IMR-90 (cell line): ENCODE measurements around the gene ZNF3. TPM values are rescaled to one million over a fixed set of nuclear protein-coding genes. Genes with fewer than 3 reads are reported as not detected.

Source experiments
- ATAC-seq: fragments of 200-7000 bp; cut with Tn5 transposase; 2 replicates; pipeline ENCODE4 v1.9.1; 2020; ENCODE audit warnings: low read depth, mild to moderate bottlenecking, moderate library complexity
- BruUV-seq: library from RNA; stranded (reverse); fragments of 400-500 nt; replicated peaks from 2 replicates; lab custom pipeline; 2021; lab: Mats Ljungman, UMichigan
- CTCF ChIA-PET: fragments of 300-600 bp; formaldehyde crosslinking; extraction: SDS; loops from one replicate; lab custom pipeline; 2021; ENCODE audit warnings: antibody characterized with exemption; lab: Yijun Ruan, JAX
- POLR2A ChIA-PET: fragments of 300-600 bp; sonication (Branson Sonifier 250); formaldehyde crosslinking; loops from one replicate; lab custom pipeline; 2022; ENCODE audit warnings: antibody characterized with exemption; ENCODE audit not compliant: unreplicated experiment; lab: Charles Lee
- DNase-seq: peaks from one replicate; pipeline ENCODE4 v3.0.0; 2013
- H2AFZ ChIP-seq: replicated peaks from 2 replicates; pipeline ENCODE3; 2013; ENCODE audit warnings: low read length, mild to moderate bottlenecking; ENCODE audit not compliant: poor library complexity
- H2AK5ac ChIP-seq: 2 replicates; pipeline ENCODE4 v1.6.1; 2013; ENCODE audit warnings: low read depth, low read length, inconsistent platforms
- H2AK9ac ChIP-seq: replicated peaks from 2 replicates; pipeline ENCODE3; 2013; ENCODE audit warnings: mild to moderate bottlenecking, low read depth, low read length, moderate library complexity; ENCODE audit not compliant: poor library complexity
- H2BK120ac ChIP-seq: 2 replicates; pipeline ENCODE4 v1.6.1; 2013; ENCODE audit warnings: low read depth, low read length, inconsistent platforms
- H2BK15ac ChIP-seq: 3 replicates; pipeline ENCODE4 v1.6.1; 2013; ENCODE audit warnings: low read depth, low read length, inconsistent platforms
- H2BK20ac ChIP-seq: 2 replicates; pipeline ENCODE4 v1.6.1; 2013; ENCODE audit warnings: low read depth, mild to moderate bottlenecking, inconsistent platforms, low read length, moderate library complexity
- H2BK5ac ChIP-seq: 2 replicates; pipeline ENCODE4 v1.6.1; 2013; ENCODE audit warnings: mild to moderate bottlenecking, low read depth, low read length, inconsistent platforms; ENCODE audit not compliant: poor library complexity, severe bottlenecking
- H3K14ac ChIP-seq: replicated peaks from 2 replicates; pipeline ENCODE4 v1.6.1; 2013; ENCODE audit warnings: low read depth, low read length, inconsistent platforms
- H3K18ac ChIP-seq: 2 replicates; pipeline ENCODE4 v1.6.1; 2013; ENCODE audit warnings: low read depth, low read length, control low read depth
- H3K23ac ChIP-seq: 2 replicates; pipeline ENCODE4 v1.6.1; 2013; ENCODE audit warnings: low read depth, low read length, inconsistent platforms
- H3K27ac ChIP-seq: 2 replicates; pipeline ENCODE4 v1.5.1; 2013; ENCODE audit warnings: mild to moderate bottlenecking, control low read depth, low read length; ENCODE audit not compliant: insufficient read depth
- H3K27me3 ChIP-seq: 2 replicates; pipeline ENCODE4 v1.6.1; 2013; ENCODE audit warnings: low read length; ENCODE audit not compliant: control insufficient read depth, insufficient read depth
- H3K36me3 ChIP-seq: 2 replicates; pipeline ENCODE4 v1.6.1; 2013; ENCODE audit warnings: low read length, mixed read lengths; ENCODE audit not compliant: control insufficient read depth, insufficient read depth
- H3K4ac ChIP-seq: 2 replicates; pipeline ENCODE4 v1.6.1; 2013; ENCODE audit warnings: low read depth, low read length, inconsistent platforms
- H3K4me1 ChIP-seq: 2 replicates; pipeline ENCODE4 v1.6.1; 2013; ENCODE audit warnings: low read length, mixed read lengths; ENCODE audit not compliant: control insufficient read depth, insufficient read depth
- H3K4me2 ChIP-seq: 2 replicates; pipeline ENCODE4 v1.6.1; 2013; ENCODE audit warnings: low read depth, mild to moderate bottlenecking, control low read depth, low read length, moderate library complexity
- H3K4me3 ChIP-seq: 2 replicates; pipeline ENCODE4 v1.5.1; 2013; ENCODE audit warnings: low read depth, mild to moderate bottlenecking, control low read depth, low read length, moderate library complexity; ENCODE audit not compliant: insufficient read depth
- H3K56ac ChIP-seq: 2 replicates; pipeline ENCODE4 v1.6.1; 2013; ENCODE audit warnings: low read length, inconsistent platforms; ENCODE audit not compliant: insufficient read depth; ENCODE audit errors: extremely low read depth
- H3K79me1 ChIP-seq, 2 experiments: 2 replicates each; pipeline ENCODE4 v1.6.1; 2013; ENCODE audit warnings: low read length in 2 of 2, inconsistent platforms in 1 of 2, low read depth in 1 of 2
- H3K9ac ChIP-seq: 2 replicates; pipeline ENCODE4 v1.6.1; 2013; ENCODE audit warnings: low read depth, low read length, control low read depth
- H3K9me1 ChIP-seq: 2 replicates; pipeline ENCODE4 v1.6.1; 2013; ENCODE audit warnings: low read length, inconsistent platforms; ENCODE audit not compliant: insufficient read depth
- H3K9me3 ChIP-seq: 2 replicates; pipeline ENCODE4 v1.6.1; 2013; ENCODE audit warnings: low read length; ENCODE audit not compliant: control insufficient read depth, insufficient read depth
- H4K20me1 ChIP-seq: 2 replicates; pipeline ENCODE4 v1.6.1; 2013; ENCODE audit warnings: low read length, inconsistent platforms; ENCODE audit not compliant: insufficient read depth
- H4K5ac ChIP-seq: 2 replicates; pipeline ENCODE4 v1.6.1; 2013; ENCODE audit warnings: mild to moderate bottlenecking, low read depth, low read length, control low read depth
- H4K8ac ChIP-seq, 2 experiments: 2 replicates each; pipeline ENCODE4 v1.6.1; 2013; ENCODE audit warnings: low read depth in 2 of 2, low read length in 2 of 2, control low read depth in 1 of 2, inconsistent platforms in 1 of 2
- H4K91ac ChIP-seq: 2 replicates; pipeline ENCODE4 v1.6.1; 2013; ENCODE audit warnings: low read depth, low read length, inconsistent platforms; ENCODE audit not compliant: insufficient read depth
- BHLHE40 ChIP-seq: fragments of 150-350 bp; IDR thresholded peaks from 2 replicates; pipeline ENCODE4 v1.6.1; 2016; ENCODE audit warnings: mild to moderate bottlenecking, low read depth, low read length
- CEBPB ChIP-seq: IDR thresholded peaks from 2 replicates; pipeline ENCODE4 v1.6.1; 2012; ENCODE audit warnings: low read depth, low read length, improper control_type of control experiment
- CHD1 ChIP-seq: IDR thresholded peaks from 2 replicates; pipeline ENCODE4 v1.6.1; 2012; ENCODE audit warnings: low read depth, low read length, improper control_type of control experiment
- CTCF ChIP-seq: conservative IDR thresholded peaks from 2 replicates; pipeline ENCODE4 v1.5.1; 2012; ENCODE audit warnings: mild to moderate bottlenecking, low read depth, low read length, improper control_type of control experiment
- FOS ChIP-seq: fragments of 150-350 bp; IDR thresholded peaks from 2 replicates; pipeline ENCODE4 v1.6.1; 2016; ENCODE audit warnings: low read depth, low read length
- MAFK ChIP-seq: IDR thresholded peaks from 2 replicates; pipeline ENCODE4 v1.6.1; 2012; ENCODE audit warnings: low read depth, low read length, improper control_type of control experiment
- MAZ ChIP-seq: IDR thresholded peaks from 2 replicates; pipeline ENCODE4 v1.6.1; 2012; ENCODE audit warnings: low read depth, mild to moderate bottlenecking, low read length, improper control_type of control experiment, moderate library complexity, borderline replicate concordance
- MXI1 ChIP-seq: IDR thresholded peaks from 2 replicates; pipeline ENCODE4 v1.6.1; 2012; ENCODE audit warnings: low read depth, mild to moderate bottlenecking, low read length, moderate library complexity, borderline replicate concordance
- NFE2L2 ChIP-seq: fragments of 150-350 bp; IDR thresholded peaks from 2 replicates; pipeline ENCODE4 v1.6.1; 2016; ENCODE audit warnings: low read depth, mild to moderate bottlenecking, low read length
- POLR2A ChIP-seq: IDR thresholded peaks from 2 replicates; pipeline ENCODE4 v1.6.1; 2012; ENCODE audit warnings: mild to moderate bottlenecking, low read depth, low read length
- RAD21 ChIP-seq: IDR thresholded peaks from 2 replicates; pipeline ENCODE4 v1.6.1; 2012; ENCODE audit warnings: low read length, improper control_type of control experiment
- RCOR1 ChIP-seq: IDR thresholded peaks from 2 replicates; pipeline ENCODE4 v1.6.1; 2012; ENCODE audit warnings: mild to moderate bottlenecking, low read length, improper control_type of control experiment; ENCODE audit not compliant: insufficient replicate concordance
- RFX5 ChIP-seq: IDR thresholded peaks from 2 replicates; pipeline ENCODE4 v1.8.0; 2012; ENCODE audit warnings: low read depth, mild to moderate bottlenecking, low read length, moderate library complexity
- SMC3 ChIP-seq: fragments of 150-350 bp; IDR thresholded peaks from 2 replicates; pipeline ENCODE4 v1.6.1; 2016; ENCODE audit warnings: low read depth, mild to moderate bottlenecking, antibody characterized with exemption, low read length, moderate library complexity
- USF2 ChIP-seq: fragments of 150-350 bp; IDR thresholded peaks from 2 replicates; pipeline ENCODE4 v1.6.1; 2017; ENCODE audit warnings: mild to moderate bottlenecking, antibody characterized with exemption, low read length, low read depth
- WGBS, 2 experiments: methylation state at CpG; one replicate each; pipeline versions ENCODE4 v1.1.5 to v1.1.7; 2013; ENCODE audit warnings: missing lambda C conversion rate in 2 of 2; ENCODE audit not compliant: insufficient read length in 1 of 2; ENCODE audit errors: extremely low coverage in 2 of 2; 5-methylcytosine and 5-hydroxymethylcytosine counted together
- dilution Hi-C: fragments of 300-500 bp; cut with HindIII; formaldehyde crosslinking; loops from one replicate; pipeline ENCODE4 v1.14.3; 2018; ENCODE audit warnings: low sequenced_read_pairs; ENCODE audit not compliant: unreplicated experiment
- in situ Hi-C: fragments of 300-500 bp; cut with MboI; formaldehyde crosslinking; loops from 3 replicates; pipeline ENCODE4 v1.14.3; 2019; ENCODE audit warnings: low sequenced_read_pairs, inconsistent platforms, mixed read lengths
- intact Hi-C: fragments of 100-400 bp; cut with micrococcal nuclease; formaldehyde crosslinking; loops from 2 replicates; pipeline ENCODE4 v1.10.0; 2022
- polyA plus RNA-seq, 3 experiments: library from polyadenylated mRNA; depleted of rRNA; stranded (reverse); fragments of >200 nt; gene quantifications; 2 replicates each; pipeline ENCODE4 v1.2.3, GENCODE V29; 2012; ENCODE audit warnings: low replicate concordance in 1 of 3
- total RNA-seq: library from RNA; depleted of rRNA; stranded (reverse); fragments of >200 nt; gene quantifications from 2 replicates; pipeline ENCODE4 v1.2.3, GENCODE V29; 2012
- TF ChIP-seq, protein P1 (sequence below): fragments of 150-350 bp; IDR thresholded peaks from 2 replicates; pipeline ENCODE4 v1.6.1; 2016; ENCODE audit warnings: low read depth, mild to moderate bottlenecking, low read length, moderate library complexity, borderline replicate concordance

Gene ZNF3
- total and polyA plus RNA-seq, 2 of the 4 experiments (the other 2 are of a cell fraction): 24.8 to 30.8 TPM

DNA sequence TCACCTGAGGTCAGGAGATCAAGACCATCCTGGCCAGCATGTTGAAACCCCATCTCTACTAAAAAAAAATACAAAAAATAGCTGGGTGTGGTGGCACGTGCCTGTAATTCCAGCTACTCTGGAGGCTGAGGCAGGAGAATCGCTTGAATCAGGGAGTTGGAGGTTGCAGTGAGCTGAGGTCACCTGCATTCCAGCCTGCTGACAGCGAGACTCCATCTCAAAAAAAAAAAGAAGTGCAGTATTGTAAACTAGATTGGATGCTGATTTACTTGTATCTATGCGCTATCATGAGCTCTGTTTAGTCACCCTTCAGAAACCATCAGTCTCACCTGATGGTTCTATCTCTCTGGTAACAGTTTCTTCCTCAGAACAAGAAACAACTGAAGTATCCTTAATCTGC lies 18.1 kb downstream of the ZNF3 start:
- no peak overlapping the region for H2AK5ac ChIP-seq
- no peak overlapping the region for H3K4ac ChIP-seq
- ChIA-PET CTCF (interaction anchor here (1.8 kb wide), 1 partner anchor 11 kb away, joined by 5 read pairs; no protein-coding TSS in a partner anchor), POLR2A (interaction anchor here (0.7 kb wide), 1 partner anchor 659 kb away, joined by 3 read pairs; no protein-coding TSS in a partner anchor)
- DNase-seq: no peak
- H3K4me2 ChIP-seq: no peak overlapping the region
- no peak overlapping the region for H2BK15ac ChIP-seq
- no peak overlapping the region for H3K4me3 ChIP-seq
- H3K23ac ChIP-seq: no peak overlapping the region
- dilution Hi-C loops: no loop called here
- BruUV-seq: no TSS peak
- H3K79me1 ChIP-seq: peaks cover 4 to 5% of the 10 kb centered on the region in 2 experiments; a peak in 2 of 4 replicates
- TF ChIP-seq SMC3 (no peak), RFX5 (no peak), NFE2L2 (no peak), USF2 (no peak), POLR2A (no peak), CHD1 (no peak), BHLHE40 (no peak), RAD21 (no peak), RCOR1 (no peak), FOS (no peak), MAZ (no peak), CTCF (no peak), CEBPB (no peak), MXI1 (no peak), MAFK (no peak)
- TF ChIP-seq, protein P1, sequence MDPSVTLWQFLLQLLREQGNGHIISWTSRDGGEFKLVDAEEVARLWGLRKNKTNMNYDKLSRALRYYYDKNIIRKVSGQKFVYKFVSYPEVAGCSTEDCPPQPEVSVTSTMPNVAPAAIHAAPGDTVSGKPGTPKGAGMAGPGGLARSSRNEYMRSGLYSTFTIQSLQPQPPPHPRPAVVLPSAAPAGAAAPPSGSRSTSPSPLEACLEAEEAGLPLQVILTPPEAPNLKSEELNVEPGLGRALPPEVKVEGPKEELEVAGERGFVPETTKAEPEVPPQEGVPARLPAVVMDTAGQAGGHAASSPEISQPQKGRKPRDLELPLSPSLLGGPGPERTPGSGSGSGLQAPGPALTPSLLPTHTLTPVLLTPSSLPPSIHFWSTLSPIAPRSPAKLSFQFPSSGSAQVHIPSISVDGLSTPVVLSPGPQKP: no peak
- intact Hi-C loops: no loop called here
- peaks cover 4% of the 10 kb centered on the region for H3K9me3 ChIP-seq
- H2AFZ ChIP-seq: no peak overlapping the region
- no peak overlapping the region for H4K8ac ChIP-seq
- no peak overlapping the region for H2BK5ac ChIP-seq
- 0 out of 2 replicates have a peak, but pooled peaks cover 3% of the 10 kb centered on the region for H3K9me1 ChIP-seq
- no peak for ATAC-seq
- no peaks in the 10 kb centered on the region for H3K27me3 ChIP-seq
- no peak overlapping the region for H3K18ac ChIP-seq
- H2AK9ac ChIP-seq: no peak overlapping the region
- H2BK120ac ChIP-seq: no peak overlapping the region
- H3K9ac ChIP-seq: no peak overlapping the region
- no peak overlapping the region for H3K56ac ChIP-seq
- no peak overlapping the region for H4K5ac ChIP-seq
- in situ Hi-C loops: no loop called here
- no peak overlapping the region for H3K14ac ChIP-seq
- WGBS, 2 experiments: no CpG with 5 or more reads among the region's 4 CpGs
- no peaks in the 10 kb centered on the region for H4K20me1 ChIP-seq
- no peak overlapping the region for H3K27ac ChIP-seq
- no peak overlapping the region for H2BK20ac ChIP-seq
- H4K91ac ChIP-seq: no peak overlapping the region
- peaks cover 39% of the 10 kb centered on the region for H3K36me3 ChIP-seq
- peaks cover 2% of the 10 kb centered on the region; the same call in 1 of the 2 replicates for H3K4me1 ChIP-seq
